ENCODE measurements around the gene PGLYRP2. TPM values are rescaled to one million over a fixed set of nuclear protein-coding genes. Genes with fewer than 3 reads are reported as not detected.

The PGLYRP2 gene
- total RNA-seq, 1 donor from 2014 or later: not detected

- no peak for DNase-seq (ENCODE audit: low spot score in 2 of 2, unreplicated experiment in 2 of 2)
- Mint-ChIP-seq H3K27me3 (ENCODE audit: low read depth) (no peaks in the 10 kb centered on the region), H3K4me3 (no peak overlapping the region), H3K4me1 (peaks cover 21% of the 10 kb centered on the region), H3K27ac (no peak overlapping the region), H3K36me3 (peaks cover 21% of the 10 kb centered on the region), H3K9me3 (peaks cover 3% of the 10 kb centered on the region)
- TF ChIP-seq, protein P1, sequence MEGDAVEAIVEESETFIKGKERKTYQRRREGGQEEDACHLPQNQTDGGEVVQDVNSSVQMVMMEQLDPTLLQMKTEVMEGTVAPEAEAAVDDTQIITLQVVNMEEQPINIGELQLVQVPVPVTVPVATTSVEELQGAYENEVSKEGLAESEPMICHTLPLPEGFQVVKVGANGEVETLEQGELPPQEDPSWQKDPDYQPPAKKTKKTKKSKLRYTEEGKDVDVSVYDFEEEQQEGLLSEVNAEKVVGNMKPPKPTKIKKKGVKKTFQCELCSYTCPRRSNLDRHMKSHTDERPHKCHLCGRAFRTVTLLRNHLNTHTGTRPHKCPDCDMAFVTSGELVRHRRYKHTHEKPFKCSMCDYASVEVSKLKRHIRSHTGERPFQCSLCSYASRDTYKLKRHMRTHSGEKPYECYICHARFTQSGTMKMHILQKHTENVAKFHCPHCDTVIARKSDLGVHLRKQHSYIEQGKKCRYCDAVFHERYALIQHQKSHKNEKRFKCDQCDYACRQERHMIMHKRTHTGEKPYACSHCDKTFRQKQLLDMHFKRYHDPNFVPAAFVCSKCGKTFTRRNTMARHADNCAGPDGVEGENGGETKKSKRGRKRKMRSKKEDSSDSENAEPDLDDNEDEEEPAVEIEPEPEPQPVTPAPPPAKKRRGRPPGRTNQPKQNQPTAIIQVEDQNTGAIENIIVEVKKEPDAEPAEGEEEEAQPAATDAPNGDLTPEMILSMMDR (IDR thresholded peaks at IDR 0.05; ENCODE audit: unreplicated experiment): no peak
These were observed 50.1 kb downstream of the PGLYRP2 start for GRCh38 chr19:15428956-15429824.

DNA sequence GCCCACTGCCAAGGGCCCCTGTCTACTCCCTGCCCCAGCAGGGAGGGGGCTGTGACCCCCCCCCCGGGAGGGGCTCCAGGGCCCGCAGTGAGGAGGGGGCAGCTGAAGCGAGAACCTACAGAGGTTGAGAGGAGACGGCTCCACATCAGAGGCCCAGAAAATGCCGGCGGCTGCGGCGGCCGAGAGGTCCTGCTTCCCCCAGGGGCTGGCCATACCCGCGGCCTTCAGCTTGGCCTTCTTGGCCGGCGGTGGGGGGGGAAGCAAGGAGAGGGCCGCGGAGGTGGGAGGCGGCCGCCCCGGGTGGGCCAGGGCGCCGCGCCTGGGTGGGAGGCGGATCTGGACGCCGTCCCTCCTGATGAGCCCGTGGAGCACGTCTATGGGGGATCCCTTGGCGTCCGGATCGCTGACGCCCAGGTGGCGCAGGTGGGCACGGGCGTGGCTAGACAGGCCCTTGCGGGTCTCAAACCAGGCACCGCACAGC, 51.3 kb downstream of the PGLYRP2 start:
- H3K4me3 Mint-ChIP-seq: no peak overlapping the region
- H3K9me3 Mint-ChIP-seq: peaks cover 3% of the 10 kb centered on the region
- no peak for DNase-seq (ENCODE audit: low spot score in 2 of 2, unreplicated experiment in 2 of 2)
- H3K27me3 Mint-ChIP-seq (ENCODE audit: low read depth): no peaks in the 10 kb centered on the region
- H3K36me3 Mint-ChIP-seq: peaks cover 30% of the 10 kb centered on the region
- H3K4me1 Mint-ChIP-seq: peaks cover 16% of the 10 kb centered on the region
- TF ChIP-seq, protein P1 (IDR thresholded peaks at IDR 0.05; ENCODE audit: unreplicated experiment): no peak
- H3K27ac Mint-ChIP-seq: no peak overlapping the region

DNA sequence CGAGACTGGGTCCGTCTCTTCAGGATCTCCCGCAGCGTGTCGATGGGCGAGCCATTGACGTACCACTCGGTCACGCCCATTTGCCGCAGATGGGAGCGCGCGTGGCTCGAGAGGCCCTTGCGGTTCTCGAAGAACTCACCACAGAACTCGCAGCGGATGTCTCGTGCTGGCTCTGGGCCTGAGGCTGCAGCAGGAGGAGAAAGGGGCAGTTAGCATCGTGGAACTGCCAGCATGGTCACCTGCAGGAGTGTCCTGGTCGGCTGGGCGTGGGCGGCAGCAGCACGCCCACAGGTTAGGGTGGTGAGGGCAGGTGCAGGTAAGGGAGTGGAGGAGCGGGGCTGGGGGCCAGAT, 52.0 kb downstream of the PGLYRP2 start:
- Mint-ChIP-seq H3K27me3 (ENCODE audit: low read depth) (no peaks in the 10 kb centered on the region), H3K4me3 (no peak overlapping the region), H3K4me1 (peaks cover 15% of the 10 kb centered on the region), H3K36me3 (peaks cover 37% of the 10 kb centered on the region), H3K9me3 (peaks cover 3% of the 10 kb centered on the region), H3K27ac (peak overlapping the region; percentile 21)
- TF ChIP-seq, protein P1 (IDR thresholded peaks at IDR 0.05; ENCODE audit: unreplicated experiment): no peak
- no peak for DNase-seq (ENCODE audit: low spot score in 2 of 2, unreplicated experiment in 2 of 2)

DNA sequence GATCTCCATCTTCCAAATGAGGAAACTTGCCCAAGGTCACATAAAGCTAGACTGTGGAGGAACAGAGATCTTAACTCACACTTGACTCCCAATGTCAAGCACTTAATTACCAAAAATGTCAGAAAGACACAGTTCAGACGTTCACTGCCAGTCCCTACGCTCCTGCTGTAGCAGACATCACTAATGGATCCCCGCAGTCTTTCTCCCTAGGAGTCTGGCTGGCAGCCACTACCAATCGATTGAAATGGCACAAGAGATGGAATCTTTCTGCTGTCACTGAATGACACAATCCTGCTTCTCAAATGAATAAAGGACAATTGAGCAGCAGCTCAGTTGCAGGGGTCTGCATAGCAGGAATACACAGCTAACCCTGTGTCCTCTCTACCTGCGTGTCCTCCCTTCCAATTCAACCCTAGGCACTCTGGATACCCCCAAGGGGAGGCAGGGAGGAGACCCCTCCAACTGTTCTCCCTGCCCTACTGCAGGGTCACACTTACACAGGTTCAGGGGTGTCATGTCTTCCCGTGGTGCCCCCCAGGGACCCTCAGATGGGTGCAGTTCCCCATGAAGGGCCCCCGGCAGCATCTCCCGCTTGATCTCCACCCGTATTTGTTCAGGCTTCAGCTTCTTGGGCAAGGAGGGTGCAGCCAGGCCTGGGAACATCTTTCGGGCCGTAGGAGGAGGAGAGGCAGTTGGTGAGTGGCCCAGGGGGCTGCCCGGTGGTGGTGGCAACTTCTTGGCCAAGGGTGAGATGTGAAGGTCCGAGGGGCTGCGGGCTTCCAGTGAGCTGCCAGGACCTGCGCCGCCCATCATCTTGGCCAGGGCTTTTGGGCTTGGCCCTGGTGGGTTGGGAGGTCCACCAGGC, 52.6 kb downstream of the PGLYRP2 start:
- Mint-ChIP-seq H3K4me1 (peaks cover 13% of the 10 kb centered on the region), H3K9me3 (peaks cover 3% of the 10 kb centered on the region), H3K4me3 (no peak overlapping the region), H3K27ac (no peak overlapping the region), H3K36me3 (peaks cover 41% of the 10 kb centered on the region), H3K27me3 (ENCODE audit: low read depth) (no peaks in the 10 kb centered on the region)
- DNase-seq (ENCODE audit: low spot score in 2 of 2, unreplicated experiment in 2 of 2): no peak
- TF ChIP-seq, protein P1 (IDR thresholded peaks at IDR 0.05; ENCODE audit: unreplicated experiment): no peak

DNA sequence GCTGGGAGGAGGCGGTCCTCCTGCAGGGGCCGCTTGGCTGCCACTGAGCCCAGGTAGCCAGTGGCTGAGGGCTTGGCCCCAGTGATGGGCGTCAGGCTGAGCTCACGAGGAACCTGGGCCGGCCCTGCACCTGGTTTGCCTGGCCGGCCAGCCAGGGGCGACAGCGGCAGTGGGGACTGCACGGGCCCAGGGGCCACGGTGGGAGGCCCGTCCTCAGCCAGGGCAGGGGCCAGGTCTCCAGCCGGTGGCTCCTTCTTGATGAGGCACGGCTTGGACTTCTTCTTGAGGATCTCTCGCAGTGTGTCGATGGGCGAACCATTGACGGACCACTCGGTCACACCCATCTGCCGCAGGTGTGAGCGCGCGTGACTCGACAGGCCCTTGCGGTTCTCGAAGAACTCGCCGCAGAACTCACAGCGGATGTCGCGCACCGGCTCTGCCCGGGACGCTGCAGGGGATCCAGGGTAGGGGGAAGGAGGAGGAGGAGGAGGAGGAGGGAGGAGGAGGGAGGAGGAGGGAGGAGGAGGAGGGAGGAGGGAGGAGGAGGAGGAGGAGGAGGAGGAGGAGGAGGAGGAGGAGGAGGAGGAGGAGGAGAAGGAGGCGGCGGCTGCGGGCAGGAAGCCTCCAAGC, 53.9 kb downstream of the PGLYRP2 start:
- Mint-ChIP-seq H3K4me1 (peaks cover 4% of the 10 kb centered on the region), H3K27ac (no peak overlapping the region), H3K9me3 (peaks cover 3% of the 10 kb centered on the region), H3K36me3 (peaks cover 41% of the 10 kb centered on the region), H3K4me3 (no peak overlapping the region), H3K27me3 (ENCODE audit: low read depth) (no peaks in the 10 kb centered on the region)
- TF ChIP-seq, protein P1 (IDR thresholded peaks at IDR 0.05; ENCODE audit: unreplicated experiment): no peak
- no peak for DNase-seq (ENCODE audit: low spot score in 2 of 2, unreplicated experiment in 2 of 2)
